Activated naive CD8-positive, alpha-beta T cell treated with anti-CD3 and anti-CD28 coated beads, Interleukin-2, amount 50 U/mL, for 24 hours (primary cell): ENCODE measurements around the gene PSMB10.
"Not testable (repeated sequence)": the region's sequence is repeated elsewhere in the genome, so short reads cannot be mapped to it uniquely, and the experiment has no call there.

Experiments
- ATAC-seq: fragments of 150-1000 bp; cut with Tn5 transposase; one replicate; pipeline ENCODE4 v1.10.0; 2021
- DNase-seq: peaks from one replicate; pipeline ENCODE4 v3.0.0; 2021
- H3K27ac Mint-ChIP-seq: one replicate; pipeline ENCODE4 v1.8.0; 2021; ENCODE audit warnings: mild to moderate bottlenecking, mixed read lengths
- H3K27me3 Mint-ChIP-seq: one replicate; pipeline ENCODE4 v1.8.0; 2021; ENCODE audit warnings: mixed read lengths
- H3K36me3 Mint-ChIP-seq: one replicate; pipeline ENCODE4 v1.8.0; 2021; ENCODE audit warnings: low read depth, mixed read lengths
- H3K4me1 Mint-ChIP-seq: one replicate; pipeline ENCODE4 v1.8.0; 2021; ENCODE audit warnings: mixed read lengths
- H3K4me3 Mint-ChIP-seq: one replicate; pipeline ENCODE4 v1.8.0; 2021; ENCODE audit warnings: mild to moderate bottlenecking, moderate library complexity, mixed read lengths
- H3K9me3 Mint-ChIP-seq: one replicate; pipeline ENCODE4 v1.8.0; 2021; ENCODE audit warnings: mixed read lengths

PSMB10 gene

GRCh38 chr16:67940446-67941089 is 3.9 kb upstream of the PSMB10 start:
- no peak for ATAC-seq
- no peaks in the 10 kb centered on the region for H3K27me3 Mint-ChIP-seq
- peaks cover 17% of the 10 kb centered on the region for H3K36me3 Mint-ChIP-seq
- no peaks in the 10 kb centered on the region for H3K9me3 Mint-ChIP-seq
- DNase-seq: no peak
- H3K4me1 Mint-ChIP-seq: peaks cover 34% of the 10 kb centered on the region
- H3K4me3 Mint-ChIP-seq: peak overlapping the region; percentile 29
- H3K27ac Mint-ChIP-seq: peak overlapping the region; percentile 78

GRCh38 chr16:67939507-67940445 is 3.1 kb upstream of the PSMB10 start:
- Mint-ChIP-seq H3K4me3 (peak overlapping the region; percentile 29), H3K36me3 (peaks cover 24% of the 10 kb centered on the region), H3K9me3 (no peaks in the 10 kb centered on the region), H3K27ac (peak overlapping the region; percentile 78), H3K27me3 (no peaks in the 10 kb centered on the region), H3K4me1 (peaks cover 42% of the 10 kb centered on the region)
- DNase-seq: peak; percentile 74
- peak; percentile 33 for ATAC-seq

- not testable (repeated sequence) for H3K9me3 Mint-ChIP-seq, DNase-seq, H3K27me3 Mint-ChIP-seq, ATAC-seq
- H3K4me3 Mint-ChIP-seq: peak overlapping the region; percentile 100
- H3K27ac Mint-ChIP-seq: peak overlapping the region; percentile 100
- peaks cover 49% of the 10 kb centered on the region for H3K4me1 Mint-ChIP-seq
- peaks cover 37% of the 10 kb centered on the region for H3K36me3 Mint-ChIP-seq
Measured at GRCh38 chr16:67937713-67938112, 1.1 kb upstream of the PSMB10 start.

GRCh38 chr16:67936880-67937605 is 393 bp upstream of the PSMB10 start:
- Mint-ChIP-seq H3K9me3 (no peaks in the 10 kb centered on the region), H3K27me3 (no peaks in the 10 kb centered on the region), H3K27ac (peak overlapping the region; percentile 100), H3K4me3 (peak overlapping the region; percentile 100), H3K4me1 (peaks cover 47% of the 10 kb centered on the region), H3K36me3 (peaks cover 40% of the 10 kb centered on the region)
- DNase-seq (peak; percentile 74), ATAC-seq (peak; percentile 44)

- Mint-ChIP-seq H3K27me3 (no peaks in the 10 kb centered on the region), H3K4me3 (peak overlapping the region; percentile 100), H3K27ac (peak overlapping the region; percentile 100), H3K4me1 (peaks cover 41% of the 10 kb centered on the region), H3K36me3 (peaks cover 41% of the 10 kb centered on the region), H3K9me3 (no peaks in the 10 kb centered on the region)
- DNase-seq: peak; percentile 96
- peak; percentile 91 for ATAC-seq
Measured at GRCh38 chr16:67935402-67936123, 1.1 kb downstream of the PSMB10 start.

GRCh38 chr16:67935101-67935401 is 1.6 kb downstream of the PSMB10 start:
- peaks cover 36% of the 10 kb centered on the region for H3K4me1 Mint-ChIP-seq
- ATAC-seq: no peak
- peaks cover 41% of the 10 kb centered on the region for H3K36me3 Mint-ChIP-seq
- no peaks in the 10 kb centered on the region for H3K9me3 Mint-ChIP-seq
- no peaks in the 10 kb centered on the region for H3K27me3 Mint-ChIP-seq
- no peak for DNase-seq
- peak overlapping the region; percentile 100 for H3K27ac Mint-ChIP-seq
- peak overlapping the region; percentile 100 for H3K4me3 Mint-ChIP-seq

GRCh38 chr16:67934306-67935100 is 2.1 kb downstream of the PSMB10 start:
- H3K27me3 Mint-ChIP-seq: no peaks in the 10 kb centered on the region
- no peaks in the 10 kb centered on the region for H3K9me3 Mint-ChIP-seq
- H3K4me1 Mint-ChIP-seq: peaks cover 31% of the 10 kb centered on the region
- peak overlapping the region; percentile 100 for H3K4me3 Mint-ChIP-seq
- ATAC-seq (no peak), DNase-seq (no peak)
- peaks cover 41% of the 10 kb centered on the region for H3K36me3 Mint-ChIP-seq
- H3K27ac Mint-ChIP-seq: peak overlapping the region; percentile 100

GRCh38 chr16:67933805-67934204 is 2.8 kb downstream of the PSMB10 start:
- Mint-ChIP-seq H3K27ac (peak overlapping the region; percentile 100), H3K4me1 (peaks cover 24% of the 10 kb centered on the region), H3K27me3 (no peaks in the 10 kb centered on the region), H3K36me3 (peaks cover 41% of the 10 kb centered on the region), H3K4me3 (peak overlapping the region; percentile 100), H3K9me3 (no peaks in the 10 kb centered on the region)
- ATAC-seq (no peak), DNase-seq (no peak)

- peaks cover 22% of the 10 kb centered on the region for H3K4me1 Mint-ChIP-seq
- no peak for ATAC-seq
- H3K4me3 Mint-ChIP-seq: no peak overlapping the region
- no peaks in the 10 kb centered on the region for H3K27me3 Mint-ChIP-seq
- H3K36me3 Mint-ChIP-seq: peaks cover 41% of the 10 kb centered on the region
- H3K9me3 Mint-ChIP-seq: no peaks in the 10 kb centered on the region
- DNase-seq: no peak
- H3K27ac Mint-ChIP-seq: peak overlapping the region; percentile 54
Measured at GRCh38 chr16:67932462-67932840, 4.2 kb downstream of the PSMB10 start.

- H3K4me1 Mint-ChIP-seq: peaks cover 17% of the 10 kb centered on the region
- no peaks in the 10 kb centered on the region for H3K27me3 Mint-ChIP-seq
- peak within 1 kb of the TSS; percentile 54 for H3K27ac Mint-ChIP-seq
- H3K36me3 Mint-ChIP-seq: peaks cover 36% of the 10 kb centered on the region
- H3K4me3 Mint-ChIP-seq: no peak within 1 kb of the TSS
- DNase-seq: no peak
- H3K9me3 Mint-ChIP-seq: no peaks in the 10 kb centered on the region
- ATAC-seq: no peak
Measured at GRCh38 chr16:67931712-67932461, 4.8 kb downstream of the PSMB10 start, which contains the start of gene CTRL. TSS of gene CTRL (minus strand) at chr16:67931862. CDS start at chr16:67931852, 10 bp downstream.

- H3K36me3 Mint-ChIP-seq: peaks cover 28% of the 10 kb centered on the region
- H3K27me3 Mint-ChIP-seq: no peaks in the 10 kb centered on the region
- no peak overlapping the region for H3K4me3 Mint-ChIP-seq
- H3K27ac Mint-ChIP-seq: no peak overlapping the region
- no peak for DNase-seq
- peaks cover 15% of the 10 kb centered on the region for H3K4me1 Mint-ChIP-seq
- no peaks in the 10 kb centered on the region for H3K9me3 Mint-ChIP-seq
- no peak for ATAC-seq
Measured at GRCh38 chr16:67930678-67931211, 5.9 kb downstream of the PSMB10 start.

GRCh38 chr16:67930191-67930590 is 6.5 kb downstream of the PSMB10 start:
- Mint-ChIP-seq H3K27ac (no peak overlapping the region), H3K4me1 (peaks cover 11% of the 10 kb centered on the region), H3K9me3 (no peaks in the 10 kb centered on the region), H3K27me3 (no peaks in the 10 kb centered on the region), H3K4me3 (no peak overlapping the region), H3K36me3 (peaks cover 22% of the 10 kb centered on the region)
- ATAC-seq: no peak
- DNase-seq: no peak
